ENCODE results near the gene CYP46A1. TPM values are rescaled to one million over a fixed set of nuclear protein-coding genes. Genes with fewer than 3 reads are reported as not detected.

The CYP46A1 gene
- total and polyA plus RNA-seq, 4 donors: 0.14 to 0.92 (median 0.48) TPM

GRCh38 chr14:99671235-99672224, 12.6 kb upstream of the CYP46A1 start:
- no peaks in the 10 kb centered on the region for H3K9me3 ChIP-seq (ENCODE audit: control insufficient read depth in 4 of 4, low read length in 3 of 4)
- no peaks in the 10 kb centered on the region for H3K36me3 ChIP-seq (ENCODE audit: control insufficient read depth in 4 of 4, insufficient read depth in 3 of 4, low read depth in 1 of 4, low read length in 3 of 4)
- 63% methylated on average over 20 of the region's 20 CpGs for WGBS
- H3K27me3 ChIP-seq (ENCODE audit: control insufficient read depth in 4 of 4, insufficient read depth in 4 of 4, low read length in 3 of 4): no peaks in the 10 kb centered on the region
- no peak for TF ChIP-seq RAD21 (IDR thresholded peaks at IDR 0.05)
- TF ChIP-seq SP1 (IDR thresholded peaks at IDR 0.05): peak; percentile 76
- TF ChIP-seq GABPA (IDR thresholded peaks at IDR 0.05 in 1 of 2, conservative IDR thresholded peaks at IDR 0.05 in 1 of 2): no peak
- TF ChIP-seq YY1 (IDR thresholded peaks at IDR 0.05): peak; percentile 34
- TF ChIP-seq HNF4A (conservative IDR thresholded peaks at IDR 0.05): peak; percentile 86 to 88
- TF ChIP-seq MAX (IDR thresholded peaks at IDR 0.05): no peak
- TF ChIP-seq RXRA (IDR thresholded peaks at IDR 0.05): peak; percentile 8 to 23
- no peak for TF ChIP-seq TAF1 (conservative IDR thresholded peaks at IDR 0.05)
- peak; percentile 71 for TF ChIP-seq HNF4G (IDR thresholded peaks at IDR 0.05)
- TF ChIP-seq EGR1 (IDR thresholded peaks at IDR 0.05; ENCODE audit: low read depth in 2 of 2): no peak
- no peak for TF ChIP-seq ZBTB33 (IDR thresholded peaks at IDR 0.05)
- TF ChIP-seq ATF3 (IDR thresholded peaks at IDR 0.05): no peak
- TF ChIP-seq CTCF (IDR thresholded peaks at IDR 0.05; ENCODE audit: low read depth, low read length, missing input control): no peak
- no peak for TF ChIP-seq JUND (IDR thresholded peaks at IDR 0.05)
- no peak for TF ChIP-seq REST (IDR thresholded peaks at IDR 0.05)
- no peak for TF ChIP-seq NR2F2 (IDR thresholded peaks at IDR 0.05)
- TF ChIP-seq FOXA1 (IDR thresholded peaks at IDR 0.05): no peak
- no peak overlapping the region for H3K4me3 ChIP-seq (ENCODE audit: low read depth in 1 of 3, low read length in 3 of 3)
- peak overlapping the region in 1 of 2 donors; percentile 4 for H3K27ac ChIP-seq (ENCODE audit: low read depth in 1 of 2, low read length in 2 of 2)
- no peak for DNase-seq (ENCODE audit: low spot score)
- H3K9ac ChIP-seq (ENCODE audit: low read depth in 1 of 2, low read length in 2 of 2): no peak overlapping the region
- peaks cover 2 to 18% (median 13%) of the 10 kb centered on the region in 4 donors for H3K4me1 ChIP-seq (ENCODE audit: control insufficient read depth in 4 of 4, insufficient read depth in 4 of 4, low read length in 3 of 4)

Data from liver (tissue), 9 donors.